ENCODE measurements around the gene HACD4.

DNA sequence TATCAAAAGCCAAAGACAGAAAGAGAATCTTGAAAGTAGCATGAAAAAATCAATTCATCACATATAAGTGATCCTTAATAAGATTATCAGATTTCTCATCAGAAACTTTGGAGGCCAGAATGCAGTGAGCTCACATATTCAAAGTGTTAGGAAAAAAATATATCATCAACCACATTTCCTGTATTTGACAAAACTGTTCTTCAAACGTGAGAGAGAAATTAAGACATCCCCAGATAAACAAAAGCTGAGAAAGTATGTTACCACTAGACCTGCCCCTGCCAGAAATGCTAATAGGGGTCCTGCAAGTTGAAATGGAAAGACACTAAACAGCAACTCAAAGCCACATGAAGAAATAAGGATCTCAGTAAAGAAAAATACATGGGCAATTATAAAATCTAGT is 29.9 kb downstream of the HACD4 start:
- TF ChIP-seq ZBTB20 (tag by site-specific recombination; IDR thresholded peaks at IDR 0.05) (no peak), ZNF621 (tag by site-specific recombination; IDR thresholded peaks at IDR 0.05) (no peak), ZNF335 (tag by site-specific recombination; conservative IDR thresholded peaks at IDR 0.05) (no peak), FEZF1 (tag by site-specific recombination; IDR thresholded peaks at IDR 0.05) (no peak), YY1 (tag by site-specific recombination; IDR thresholded peaks at IDR 0.05) (no peak), ZNF350 (tag by site-specific recombination; IDR thresholded peaks at IDR 0.05) (no peak), HOXA7 (CRISPR knock-in tag; IDR thresholded peaks at IDR 0.05; ENCODE audit: borderline replicate concordance) (no peak), ZNF184 (tag by site-specific recombination; IDR thresholded peaks at IDR 0.05) (no peak), ZNF48 (tag by site-specific recombination; IDR thresholded peaks at IDR 0.05) (no peak), GLI2 (tag by site-specific recombination; IDR thresholded peaks at IDR 0.05; ENCODE audit: borderline replicate concordance, low read depth) (no peak)
- TF ChIP-seq, protein P1, sequence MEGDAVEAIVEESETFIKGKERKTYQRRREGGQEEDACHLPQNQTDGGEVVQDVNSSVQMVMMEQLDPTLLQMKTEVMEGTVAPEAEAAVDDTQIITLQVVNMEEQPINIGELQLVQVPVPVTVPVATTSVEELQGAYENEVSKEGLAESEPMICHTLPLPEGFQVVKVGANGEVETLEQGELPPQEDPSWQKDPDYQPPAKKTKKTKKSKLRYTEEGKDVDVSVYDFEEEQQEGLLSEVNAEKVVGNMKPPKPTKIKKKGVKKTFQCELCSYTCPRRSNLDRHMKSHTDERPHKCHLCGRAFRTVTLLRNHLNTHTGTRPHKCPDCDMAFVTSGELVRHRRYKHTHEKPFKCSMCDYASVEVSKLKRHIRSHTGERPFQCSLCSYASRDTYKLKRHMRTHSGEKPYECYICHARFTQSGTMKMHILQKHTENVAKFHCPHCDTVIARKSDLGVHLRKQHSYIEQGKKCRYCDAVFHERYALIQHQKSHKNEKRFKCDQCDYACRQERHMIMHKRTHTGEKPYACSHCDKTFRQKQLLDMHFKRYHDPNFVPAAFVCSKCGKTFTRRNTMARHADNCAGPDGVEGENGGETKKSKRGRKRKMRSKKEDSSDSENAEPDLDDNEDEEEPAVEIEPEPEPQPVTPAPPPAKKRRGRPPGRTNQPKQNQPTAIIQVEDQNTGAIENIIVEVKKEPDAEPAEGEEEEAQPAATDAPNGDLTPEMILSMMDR (tag by site-specific recombination; IDR thresholded peaks at IDR 0.05), result no peak
- TF ChIP-seq, protein P2, sequence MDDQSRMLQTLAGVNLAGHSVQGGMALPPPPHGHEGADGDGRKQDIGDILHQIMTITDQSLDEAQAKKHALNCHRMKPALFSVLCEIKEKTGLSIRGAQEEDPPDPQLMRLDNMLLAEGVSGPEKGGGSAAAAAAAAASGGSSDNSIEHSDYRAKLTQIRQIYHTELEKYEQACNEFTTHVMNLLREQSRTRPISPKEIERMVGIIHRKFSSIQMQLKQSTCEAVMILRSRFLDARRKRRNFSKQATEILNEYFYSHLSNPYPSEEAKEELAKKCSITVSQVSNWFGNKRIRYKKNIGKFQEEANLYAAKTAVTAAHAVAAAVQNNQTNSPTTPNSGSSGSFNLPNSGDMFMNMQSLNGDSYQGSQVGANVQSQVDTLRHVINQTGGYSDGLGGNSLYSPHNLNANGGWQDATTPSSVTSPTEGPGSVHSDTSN (CRISPR knock-in tag; IDR thresholded peaks at IDR 0.05), result no peak
- TF ChIP-seq, protein P3, sequence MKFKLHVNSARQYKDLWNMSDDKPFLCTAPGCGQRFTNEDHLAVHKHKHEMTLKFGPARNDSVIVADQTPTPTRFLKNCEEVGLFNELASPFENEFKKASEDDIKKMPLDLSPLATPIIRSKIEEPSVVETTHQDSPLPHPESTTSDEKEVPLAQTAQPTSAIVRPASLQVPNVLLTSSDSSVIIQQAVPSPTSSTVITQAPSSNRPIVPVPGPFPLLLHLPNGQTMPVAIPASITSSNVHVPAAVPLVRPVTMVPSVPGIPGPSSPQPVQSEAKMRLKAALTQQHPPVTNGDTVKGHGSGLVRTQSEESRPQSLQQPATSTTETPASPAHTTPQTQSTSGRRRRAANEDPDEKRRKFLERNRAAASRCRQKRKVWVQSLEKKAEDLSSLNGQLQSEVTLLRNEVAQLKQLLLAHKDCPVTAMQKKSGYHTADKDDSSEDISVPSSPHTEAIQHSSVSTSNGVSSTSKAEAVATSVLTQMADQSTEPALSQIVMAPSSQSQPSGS (tag by site-specific recombination; IDR thresholded peaks at IDR 0.05; ENCODE audit: low read depth), result no peak

Measured in HEK293 (cell line).